SH-SY5Y (cell line): ENCODE measurements around the gene DHX36.

Source experiments
- GATA2 ChIP-seq: IDR thresholded peaks from 2 replicates; pipeline ENCODE4 v1.6.1; 2011; ENCODE audit warnings: mild to moderate bottlenecking, low read depth, low read length
- GATA3 ChIP-seq: IDR thresholded peaks from 2 replicates; pipeline ENCODE4 v1.6.1; 2011; ENCODE audit warnings: low read depth, mild to moderate bottlenecking, low read length, moderate library complexity

GRCh38 chr3:154301561-154301960, 22.7 kb downstream of the DHX36 start:
- no peak for TF ChIP-seq GATA2
- no peak for TF ChIP-seq GATA3
